ENCODE data around the gene SHISAL1.

The SHISAL1 gene

GRCh38 chr22:44312766-44313165 is at the start of gene SHISAL1:
Gene SHISAL1, minus strand, starts transcription at chr22:44312951. Its CDS starts 12,006 bp downstream, at chr22:44300945.
- no peak for DNase-seq

GRCh38 chr22:44361391-44362126 is 48.8 kb upstream of the SHISAL1 start:
- no peak for DNase-seq

- DNase-seq, result no peak
Observed at GRCh38 chr22:44360668-44361381, 48.1 kb upstream of the SHISAL1 start.

DNA sequence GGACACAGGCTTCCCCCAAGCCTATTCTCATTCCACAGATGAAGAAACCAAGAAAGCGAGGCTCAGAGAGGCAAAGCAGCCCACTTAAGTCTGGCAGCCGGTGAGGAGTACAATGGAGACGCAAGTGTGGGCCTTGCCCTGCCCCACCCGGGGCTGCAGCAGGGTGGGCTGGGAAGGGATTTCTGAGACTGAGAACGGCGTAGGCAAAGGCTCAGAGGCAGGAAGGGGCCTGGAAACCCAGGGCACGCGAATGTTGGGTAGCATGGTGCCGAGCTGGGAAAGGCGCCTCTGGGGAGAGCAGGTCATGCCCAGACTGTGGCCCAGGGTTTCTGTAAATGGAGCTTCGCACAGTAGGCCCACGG is 47.5 kb upstream of the SHISAL1 start:
- no peak for DNase-seq

GRCh38 chr22:44359496-44360110 is 46.9 kb upstream of the SHISAL1 start:
- DNase-seq, result no peak

GRCh38 chr22:44358709-44359440 is 46.1 kb upstream of the SHISAL1 start:
- DNase-seq, result no peak

DNA sequence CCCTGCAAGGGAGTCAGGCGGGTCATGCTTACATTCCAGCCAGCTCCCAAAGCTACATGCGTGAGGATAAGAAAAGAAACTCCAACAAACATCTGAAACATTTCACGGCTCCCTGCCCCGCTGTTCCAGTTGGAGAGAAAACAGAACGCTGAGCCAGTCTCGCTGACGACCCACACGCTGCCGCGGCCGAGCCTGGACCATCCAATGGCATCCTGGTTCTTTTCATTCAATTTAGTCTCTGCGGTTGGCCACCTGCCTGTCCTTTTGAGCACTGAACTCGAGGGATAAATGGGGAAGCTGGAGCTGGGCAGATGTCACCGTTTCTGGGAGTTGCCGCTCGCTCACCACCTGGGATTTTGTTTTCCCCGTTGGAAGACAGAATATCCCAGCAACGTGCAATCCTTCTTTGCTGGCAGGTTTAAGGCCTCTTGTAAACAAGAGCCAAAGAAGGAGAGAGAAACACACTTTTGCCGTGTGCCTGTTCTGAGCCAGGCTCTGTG is 45.3 kb upstream of the SHISAL1 start:
- no peak for DNase-seq

GRCh38 chr22:44357296-44357965 is 44.7 kb upstream of the SHISAL1 start:
- DNase-seq, result no peak

GRCh38 chr22:44355716-44356070 is 42.9 kb upstream of the SHISAL1 start:
- DNase-seq, result no peak

DNA sequence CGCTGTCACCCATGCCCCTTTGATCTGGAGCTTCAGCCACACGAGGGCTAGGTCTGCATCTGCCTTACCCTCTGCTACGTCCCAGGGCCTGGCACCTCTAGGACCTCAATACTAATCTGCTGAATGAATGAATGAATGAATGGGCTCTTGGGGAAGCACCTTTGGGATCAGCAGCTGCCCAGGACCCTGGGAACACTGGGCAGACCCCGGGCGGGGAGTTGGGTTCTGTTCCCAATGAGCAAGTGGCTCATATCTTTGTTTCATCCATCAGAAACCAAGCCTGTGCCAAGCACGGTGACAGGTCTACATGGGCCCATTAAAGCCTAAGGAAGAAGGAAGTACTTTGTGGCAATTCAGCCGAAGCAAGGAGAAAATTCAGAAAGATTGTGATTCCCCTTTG is 41.5 kb upstream of the SHISAL1 start:
- DNase-seq, result no peak

DNA sequence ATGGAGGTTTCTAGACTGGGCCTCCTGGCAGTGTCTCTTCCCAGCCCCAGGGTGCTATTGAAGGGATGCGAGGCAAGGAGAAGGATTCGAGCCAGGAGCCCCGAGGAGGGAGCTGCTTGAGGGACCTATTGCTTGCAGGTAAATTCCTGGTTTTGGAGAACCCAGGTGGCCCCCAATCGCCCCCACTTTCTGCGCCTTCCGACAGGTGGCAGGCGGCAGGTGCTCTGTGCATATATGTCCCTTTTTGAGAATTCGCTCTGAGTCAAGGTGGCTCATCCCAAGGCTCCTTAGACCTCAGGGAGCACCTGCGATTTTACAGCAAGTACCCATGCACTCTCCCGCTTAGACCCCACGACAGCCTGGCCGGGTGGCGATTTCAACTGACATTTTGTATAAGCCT is 40.3 kb upstream of the SHISAL1 start:
- DNase-seq, result no peak

GRCh38 chr22:44352378-44353035 is 39.8 kb upstream of the SHISAL1 start:
- DNase-seq, result no peak

DNA sequence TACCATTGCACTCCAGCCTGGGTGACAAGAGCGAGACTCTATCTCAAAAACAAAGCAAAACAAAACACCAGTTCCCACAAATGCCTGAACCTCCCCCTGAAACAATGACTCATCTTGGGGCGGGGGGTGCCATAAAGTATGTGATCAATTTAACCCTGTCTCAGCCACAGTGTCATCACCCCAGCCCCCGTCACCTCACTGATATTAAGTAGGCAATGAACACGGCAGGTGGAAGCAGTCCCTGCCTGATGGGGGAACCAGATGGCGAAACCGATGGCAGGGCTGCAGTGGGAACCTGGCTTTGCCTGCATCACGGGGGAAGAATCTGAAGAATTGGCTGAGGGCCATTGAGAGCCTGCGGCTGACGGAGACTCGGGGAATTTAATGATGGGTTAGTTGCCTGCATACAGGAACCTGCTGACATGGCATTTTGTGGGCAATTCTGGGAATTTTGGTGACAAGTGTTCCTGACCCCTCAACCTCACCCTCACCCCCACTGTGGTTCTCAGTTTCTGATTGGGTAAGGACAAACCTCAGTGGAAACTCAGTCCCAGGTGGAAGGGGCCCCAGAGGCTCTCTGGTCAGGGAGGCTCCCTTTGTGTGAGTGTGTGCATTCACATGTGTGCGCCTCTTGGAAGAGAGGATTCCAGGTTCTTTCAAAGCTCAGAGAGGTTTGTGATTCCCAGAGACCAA is 39.1 kb upstream of the SHISAL1 start:
- no peak for DNase-seq

- no peak for DNase-seq
Observed at GRCh38 chr22:44351037-44351436, 38.3 kb upstream of the SHISAL1 start.

GRCh38 chr22:44349594-44349993 is 36.8 kb upstream of the SHISAL1 start:
- DNase-seq, result no peak

GRCh38 chr22:44348971-44349560 is 36.3 kb upstream of the SHISAL1 start:
- DNase-seq, result no peak

GRCh38 chr22:44347549-44347948 is 34.8 kb upstream of the SHISAL1 start:
- DNase-seq, result no peak

DNA sequence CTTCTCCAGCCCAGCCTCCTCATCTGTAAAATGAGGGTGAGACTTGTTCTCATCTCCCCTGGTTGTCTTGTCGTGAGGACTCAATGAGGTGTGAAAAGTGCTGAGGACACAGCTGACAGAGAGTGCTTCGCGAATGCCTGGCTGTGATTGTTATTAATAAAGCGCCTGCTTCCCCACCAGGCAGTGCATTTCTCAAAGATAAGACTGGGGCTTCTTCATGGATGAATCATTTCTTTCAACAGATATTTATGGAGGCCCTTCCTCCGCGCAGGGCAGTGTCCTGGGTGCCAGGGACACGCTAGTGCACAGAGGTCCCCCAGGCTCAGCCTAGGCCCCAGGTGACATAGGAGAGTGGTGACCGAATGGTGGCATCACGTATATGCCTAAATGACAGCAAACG is 34.3 kb upstream of the SHISAL1 start:
- DNase-seq, result no peak

GRCh38 chr22:44345872-44346271 is 33.1 kb upstream of the SHISAL1 start:
- no peak for DNase-seq

DNA sequence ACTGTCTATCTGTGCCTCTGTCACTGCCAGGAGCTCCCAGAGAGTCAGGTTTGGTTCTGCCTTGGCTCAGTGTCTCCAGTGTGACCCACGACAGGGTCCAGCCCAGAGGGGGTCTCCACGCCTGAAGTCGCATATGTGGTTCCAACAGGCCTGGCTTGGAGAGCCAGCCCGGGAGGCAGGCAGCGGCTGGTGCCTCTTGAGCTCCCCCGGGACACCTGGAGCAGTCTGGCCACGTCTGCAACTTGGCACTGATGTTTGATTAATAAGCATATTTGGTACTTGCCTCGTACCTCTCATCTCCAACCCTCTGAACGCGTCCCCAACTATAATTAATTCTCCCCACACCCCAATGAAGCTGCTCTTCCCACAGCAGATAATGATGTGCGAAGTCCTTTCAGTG is 31.7 kb upstream of the SHISAL1 start:
- DNase-seq, result no peak

- DNase-seq, result no peak
Observed at GRCh38 chr22:44342347-44342956, 29.7 kb upstream of the SHISAL1 start.

Measured in NCI-H1436 treated with DMSO at 0.1 percent for 48 hours (cell line).